Keratinocyte (primary cell): ENCODE data around the gene CLSTN1. TPM values are rescaled to one million over a fixed set of nuclear protein-coding genes. Genes with fewer than 3 reads are reported as not detected.

Experiments
- DNase-seq: peaks from one replicate; pipeline ENCODE4 v3.0.0-alpha.2; 2011; ENCODE audit warnings: low read depth, missing footprints, low spot score
- FAIRE-seq: peaks from 2 replicates; lab custom pipeline; 2011; peaks lifted over from hg19 to GRCh38; lab: Jason Lieb, UNC
- H2AFZ ChIP-seq: 2 replicates; pipeline ENCODE4 v1.6.0; 2012; ENCODE audit warnings: low read length, control low read depth, inconsistent platforms; ENCODE audit not compliant: control insufficient read depth
- H3K27ac ChIP-seq: 2 replicates; pipeline ENCODE4 v1.5.1; 2011; ENCODE audit warnings: low read length; ENCODE audit not compliant: control insufficient read depth, insufficient read depth
- H3K27me3 ChIP-seq: 3 replicates; pipeline ENCODE4 v1.6.0; 2011; ENCODE audit warnings: low read length; ENCODE audit not compliant: control insufficient read depth, insufficient read depth; ENCODE audit errors: extremely low read depth
- H3K36me3 ChIP-seq, 2 experiments: 2 replicates in 1 of 2; 3 replicates in 1 of 2; pipeline ENCODE4 v1.5.1; 2011; ENCODE audit warnings: low read length in 2 of 2, mild to moderate bottlenecking in 1 of 2; ENCODE audit not compliant: control insufficient read depth in 2 of 2, insufficient read depth in 2 of 2; ENCODE audit errors: extremely low read depth in 1 of 2
- H3K4me1 ChIP-seq: 3 replicates; pipeline ENCODE4 v1.5.1; 2011; ENCODE audit warnings: low read length; ENCODE audit not compliant: control insufficient read depth, insufficient read depth; ENCODE audit errors: extremely low read depth
- H3K4me2 ChIP-seq: 3 replicates; pipeline ENCODE4 v1.6.0; 2011; ENCODE audit warnings: low read depth, low read length; ENCODE audit not compliant: control insufficient read depth, insufficient read depth; ENCODE audit errors: extremely low read depth
- H3K4me3 ChIP-seq, 3 experiments: fragments of 200-600 bp in 1 of 3; sonication (generic) in 1 of 3; 2 replicates in 2 of 3; 3 replicates in 1 of 3; pipeline ENCODE4 v1.5.1; 2011 to 2016; ENCODE audit warnings: low read length in 3 of 3, mild to moderate bottlenecking in 3 of 3, control low read depth in 2 of 3, inconsistent platforms in 1 of 3, low read depth in 1 of 3, mixed read lengths in 1 of 3, mixed run types in 1 of 3, moderate library complexity in 1 of 3; ENCODE audit not compliant: control insufficient read depth in 2 of 3, insufficient read depth in 2 of 3; ENCODE audit errors: extremely low read depth in 1 of 3
- H3K79me2 ChIP-seq: 2 replicates; pipeline ENCODE4 v1.6.0; 2012; ENCODE audit warnings: low read length; ENCODE audit not compliant: control insufficient read depth, insufficient read depth
- H3K9ac ChIP-seq: 3 replicates; pipeline ENCODE4 v1.6.0; 2011; ENCODE audit warnings: low read length; ENCODE audit not compliant: control insufficient read depth, insufficient read depth; ENCODE audit errors: extremely low read depth
- H3K9me1 ChIP-seq: 3 replicates; pipeline ENCODE4 v1.6.0; 2011; ENCODE audit warnings: low read length; ENCODE audit not compliant: control insufficient read depth, insufficient read depth; ENCODE audit errors: extremely low read depth
- H3K9me3 ChIP-seq: 2 replicates; pipeline ENCODE4 v1.5.1; 2012; ENCODE audit warnings: low read depth, low read length; ENCODE audit not compliant: control insufficient read depth
- H4K20me1 ChIP-seq: 3 replicates; pipeline ENCODE4 v1.6.0; 2011; ENCODE audit warnings: low read length; ENCODE audit not compliant: control insufficient read depth, insufficient read depth; ENCODE audit errors: extremely low read depth
- EZH2 ChIP-seq: IDR thresholded peaks from one replicate; pipeline ENCODE4 v1.6.1; 2012; ENCODE audit warnings: inconsistent platforms, mild to moderate bottlenecking, low read length, moderate library complexity
- dilution Hi-C: fragments of 300-500 bp; cut with MboI; formaldehyde crosslinking; loops from one replicate; pipeline ENCODE4 v1.7.0; 2020; ENCODE audit warnings: low sequenced_read_pairs; ENCODE audit not compliant: extremely low pct_ligation_motif_present
- polyA plus RNA-seq, 5 experiments: library from polyadenylated mRNA; depleted of rRNA in 3 of 5; stranded (reverse) in 3 of 5; stranded (forward) in 1 of 5; unstranded in 1 of 5; fragments of >200 nt; gene quantifications; 1 replicate in 1 of 5; 2 replicates in 3 of 5; 3 replicates in 1 of 5; pipeline versions ENCODE4 v1.2.1 to v1.2.3, GENCODE V29; 2011 to 2012; ENCODE audit warnings: missing spikeins in 2 of 5, low read depth in 1 of 5, low replicate concordance in 1 of 5
- TF ChIP-seq, protein P1 (sequence below), 3 experiments: IDR thresholded peaks in 1 of 3; conservative IDR thresholded peaks in 1 of 3; optimal IDR thresholded peaks in 1 of 3; 2 replicates in 2 of 3; 3 replicates in 1 of 3; pipeline versions ENCODE3 to v1.5.1; 2011; ENCODE audit warnings: low read length in 3 of 3, mild to moderate bottlenecking in 3 of 3, moderate library complexity in 2 of 3, control low read depth in 1 of 3, inconsistent platforms in 1 of 3; ENCODE audit not compliant: insufficient read depth in 2 of 3; ENCODE audit errors: extremely low read depth in 1 of 3

CLSTN1 gene
- polyA plus RNA-seq, 1 donor (not counting 4 experiments of a cell fraction or from before 2014, with no cell fraction given) = 90.3 TPM

DNA sequence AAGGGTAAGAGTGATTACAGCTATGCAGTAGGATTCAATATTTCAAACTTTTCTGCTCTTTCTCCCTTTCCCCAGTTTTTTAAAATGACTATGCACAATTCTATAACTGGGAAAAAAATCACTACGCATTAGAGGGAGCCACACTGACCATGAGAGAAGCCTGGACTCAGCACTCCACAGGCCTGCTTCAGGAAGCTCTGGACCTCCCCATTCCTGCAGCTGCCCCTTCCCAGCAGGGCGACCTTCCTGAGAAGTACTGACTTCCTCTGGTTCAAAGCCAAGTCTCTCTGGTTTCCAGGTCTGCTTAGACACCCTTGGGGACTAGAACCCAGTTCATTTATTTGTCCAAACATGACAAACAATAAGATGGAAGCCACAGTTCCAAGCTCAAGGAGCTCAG is 42.0 kb upstream of the CLSTN1 start:
- peaks cover 15% of the 10 kb centered on the region for H3K4me1 ChIP-seq
- H3K27ac ChIP-seq = no peak overlapping the region
- H3K79me2 ChIP-seq = peaks cover 2% of the 10 kb centered on the region
- H3K9me3 ChIP-seq = no peaks in the 10 kb centered on the region
- H3K36me3 ChIP-seq = peaks cover 18 to 24% of the 10 kb centered on the region in 2 experiments
- H3K9me1 ChIP-seq = no peaks in the 10 kb centered on the region
- H3K4me3 ChIP-seq = no peak overlapping the region
- dilution Hi-C loops = no loop called here
- DNase-seq (no peak), FAIRE-seq (no peak)
- H4K20me1 ChIP-seq = no peaks in the 10 kb centered on the region
- no peak overlapping the region for H3K4me2 ChIP-seq
- H3K27me3 ChIP-seq = no peaks in the 10 kb centered on the region
- no peak for TF ChIP-seq EZH2
- TF ChIP-seq, protein P1, sequence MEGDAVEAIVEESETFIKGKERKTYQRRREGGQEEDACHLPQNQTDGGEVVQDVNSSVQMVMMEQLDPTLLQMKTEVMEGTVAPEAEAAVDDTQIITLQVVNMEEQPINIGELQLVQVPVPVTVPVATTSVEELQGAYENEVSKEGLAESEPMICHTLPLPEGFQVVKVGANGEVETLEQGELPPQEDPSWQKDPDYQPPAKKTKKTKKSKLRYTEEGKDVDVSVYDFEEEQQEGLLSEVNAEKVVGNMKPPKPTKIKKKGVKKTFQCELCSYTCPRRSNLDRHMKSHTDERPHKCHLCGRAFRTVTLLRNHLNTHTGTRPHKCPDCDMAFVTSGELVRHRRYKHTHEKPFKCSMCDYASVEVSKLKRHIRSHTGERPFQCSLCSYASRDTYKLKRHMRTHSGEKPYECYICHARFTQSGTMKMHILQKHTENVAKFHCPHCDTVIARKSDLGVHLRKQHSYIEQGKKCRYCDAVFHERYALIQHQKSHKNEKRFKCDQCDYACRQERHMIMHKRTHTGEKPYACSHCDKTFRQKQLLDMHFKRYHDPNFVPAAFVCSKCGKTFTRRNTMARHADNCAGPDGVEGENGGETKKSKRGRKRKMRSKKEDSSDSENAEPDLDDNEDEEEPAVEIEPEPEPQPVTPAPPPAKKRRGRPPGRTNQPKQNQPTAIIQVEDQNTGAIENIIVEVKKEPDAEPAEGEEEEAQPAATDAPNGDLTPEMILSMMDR (optimal IDR thresholded peaks at IDR 0.05 in 1 of 3, IDR thresholded peaks at IDR 0.05 in 1 of 3, conservative IDR thresholded peaks at IDR 0.05 in 1 of 3; ENCODE audit: extremely low read depth in 1 of 3, insufficient read depth in 2 of 3, low read length in 3 of 3) = no peak
- no peak overlapping the region for H2AFZ ChIP-seq
- no peak overlapping the region for H3K9ac ChIP-seq

DNA sequence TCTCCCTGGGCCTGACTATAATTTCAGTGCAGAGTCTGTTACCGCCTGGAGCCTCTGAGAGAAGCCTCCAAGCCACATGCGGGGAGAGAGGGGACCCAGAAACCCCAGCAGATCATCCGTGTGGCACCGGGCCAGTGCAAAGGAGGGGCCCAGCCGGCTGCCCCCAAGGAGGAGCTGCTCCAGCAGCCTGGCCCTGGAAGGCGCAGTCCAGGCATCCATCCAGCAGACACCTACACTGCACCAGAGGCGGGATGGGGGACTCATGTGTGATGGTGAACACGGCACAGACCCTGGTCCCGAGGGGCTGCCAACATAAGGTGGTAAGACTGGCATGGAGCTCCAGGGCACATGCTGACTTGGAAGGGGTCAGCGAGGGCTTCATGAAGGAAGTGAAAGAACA is 39.6 kb upstream of the CLSTN1 start:
- Histone ChIP-seq H4K20me1 (no peaks in the 10 kb centered on the region), H3K4me1 (no peaks in the 10 kb centered on the region), H3K79me2 (peaks cover 2% of the 10 kb centered on the region), H3K9ac (no peak overlapping the region), H3K4me3 (no peak overlapping the region), H3K27me3 (no peaks in the 10 kb centered on the region), H3K4me2 (no peak overlapping the region), H2AFZ (no peak overlapping the region), H3K9me3 (no peaks in the 10 kb centered on the region), H3K9me1 (no peaks in the 10 kb centered on the region), H3K27ac (no peak overlapping the region), H3K36me3 (peaks cover 22 to 25% of the 10 kb centered on the region in 2 experiments)
- FAIRE-seq (no peak), DNase-seq (no peak)
- dilution Hi-C loops = no loop called here
- no peak for TF ChIP-seq EZH2
- TF ChIP-seq, protein P1 (optimal IDR thresholded peaks at IDR 0.05 in 1 of 3, IDR thresholded peaks at IDR 0.05 in 1 of 3, conservative IDR thresholded peaks at IDR 0.05 in 1 of 3; ENCODE audit: extremely low read depth in 1 of 3, insufficient read depth in 2 of 3, low read length in 3 of 3) = no peak
